ENCODE measurements around the gene BYSL. TPM values are rescaled to one million over a fixed set of nuclear protein-coding genes. Genes with fewer than 3 reads are reported as not detected.

The BYSL gene
- polyA plus RNA-seq, 1 of the 3 experiments (the other 2 are of a cell fraction), result 56.0 TPM

- TF ChIP-seq, protein P1, sequence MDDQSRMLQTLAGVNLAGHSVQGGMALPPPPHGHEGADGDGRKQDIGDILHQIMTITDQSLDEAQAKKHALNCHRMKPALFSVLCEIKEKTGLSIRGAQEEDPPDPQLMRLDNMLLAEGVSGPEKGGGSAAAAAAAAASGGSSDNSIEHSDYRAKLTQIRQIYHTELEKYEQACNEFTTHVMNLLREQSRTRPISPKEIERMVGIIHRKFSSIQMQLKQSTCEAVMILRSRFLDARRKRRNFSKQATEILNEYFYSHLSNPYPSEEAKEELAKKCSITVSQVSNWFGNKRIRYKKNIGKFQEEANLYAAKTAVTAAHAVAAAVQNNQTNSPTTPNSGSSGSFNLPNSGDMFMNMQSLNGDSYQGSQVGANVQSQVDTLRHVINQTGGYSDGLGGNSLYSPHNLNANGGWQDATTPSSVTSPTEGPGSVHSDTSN (IDR thresholded peaks at IDR 0.05), result no peak
- TF ChIP-seq, protein P2, sequence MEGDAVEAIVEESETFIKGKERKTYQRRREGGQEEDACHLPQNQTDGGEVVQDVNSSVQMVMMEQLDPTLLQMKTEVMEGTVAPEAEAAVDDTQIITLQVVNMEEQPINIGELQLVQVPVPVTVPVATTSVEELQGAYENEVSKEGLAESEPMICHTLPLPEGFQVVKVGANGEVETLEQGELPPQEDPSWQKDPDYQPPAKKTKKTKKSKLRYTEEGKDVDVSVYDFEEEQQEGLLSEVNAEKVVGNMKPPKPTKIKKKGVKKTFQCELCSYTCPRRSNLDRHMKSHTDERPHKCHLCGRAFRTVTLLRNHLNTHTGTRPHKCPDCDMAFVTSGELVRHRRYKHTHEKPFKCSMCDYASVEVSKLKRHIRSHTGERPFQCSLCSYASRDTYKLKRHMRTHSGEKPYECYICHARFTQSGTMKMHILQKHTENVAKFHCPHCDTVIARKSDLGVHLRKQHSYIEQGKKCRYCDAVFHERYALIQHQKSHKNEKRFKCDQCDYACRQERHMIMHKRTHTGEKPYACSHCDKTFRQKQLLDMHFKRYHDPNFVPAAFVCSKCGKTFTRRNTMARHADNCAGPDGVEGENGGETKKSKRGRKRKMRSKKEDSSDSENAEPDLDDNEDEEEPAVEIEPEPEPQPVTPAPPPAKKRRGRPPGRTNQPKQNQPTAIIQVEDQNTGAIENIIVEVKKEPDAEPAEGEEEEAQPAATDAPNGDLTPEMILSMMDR (IDR thresholded peaks at IDR 0.05), result no peak
- TF ChIP-seq EP300 (IDR thresholded peaks at IDR 0.05; ENCODE audit: borderline replicate concordance in 1 of 2, low read depth in 1 of 2, low read length in 1 of 2) (no peak), MXI1 (IDR thresholded peaks at IDR 0.05; ENCODE audit: low read depth, low read length) (no peak), RCOR1 (IDR thresholded peaks at IDR 0.05; ENCODE audit: low read length) (no peak), CHD2 (IDR thresholded peaks at IDR 0.05; ENCODE audit: low read length, partially characterized antibody) (no peak), NRF1 (IDR thresholded peaks at IDR 0.05; ENCODE audit: low read depth, low read length) (no peak)
- TF ChIP-seq, protein P3, sequence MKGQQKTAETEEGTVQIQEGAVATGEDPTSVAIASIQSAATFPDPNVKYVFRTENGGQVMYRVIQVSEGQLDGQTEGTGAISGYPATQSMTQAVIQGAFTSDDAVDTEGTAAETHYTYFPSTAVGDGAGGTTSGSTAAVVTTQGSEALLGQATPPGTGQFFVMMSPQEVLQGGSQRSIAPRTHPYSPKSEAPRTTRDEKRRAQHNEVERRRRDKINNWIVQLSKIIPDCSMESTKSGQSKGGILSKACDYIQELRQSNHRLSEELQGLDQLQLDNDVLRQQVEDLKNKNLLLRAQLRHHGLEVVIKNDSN (IDR thresholded peaks at IDR 0.05; ENCODE audit: borderline replicate concordance, low read depth), result no peak
Measured at GRCh38 chr6:41958022-41958856, 36.9 kb downstream of the BYSL start (continued).

DNA sequence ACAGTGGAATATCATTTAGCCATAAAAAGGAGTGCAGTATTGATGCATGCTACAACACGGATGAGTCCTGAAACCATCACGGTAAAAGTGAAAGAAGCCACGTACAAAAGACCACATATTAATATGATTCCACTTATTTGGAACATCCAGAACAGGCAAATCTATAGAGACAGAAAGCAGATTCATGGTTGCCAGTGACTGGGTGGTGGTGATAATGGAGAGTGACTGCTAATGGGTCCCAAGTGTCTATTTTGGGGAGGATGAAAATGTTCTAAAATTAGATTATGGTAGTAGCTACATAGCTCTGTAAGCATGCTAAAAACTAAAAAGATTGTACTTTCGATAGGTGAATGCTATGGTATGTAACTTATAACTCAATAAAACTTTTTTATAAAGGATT is 38.7 kb downstream of the BYSL start:
- Histone ChIP-seq H3K9me2 (no peaks in the 10 kb centered on the region), H2AFZ (ENCODE audit: low read depth) (no peak overlapping the region), H3F3A (replicated peaks; ENCODE audit: insufficient read depth) (peaks cover 2% of the 10 kb centered on the region), H3K9ac (no peak overlapping the region), H3K36me3 (replicated peaks in 1 of 2; ENCODE audit: control insufficient read depth in 1 of 2, insufficient read depth in 2 of 2, low read length in 1 of 2) (no peaks in the 10 kb centered on the region), H4K20me1 (ENCODE audit: insufficient read depth) (no peaks in the 10 kb centered on the region), H3K4me1 (ENCODE audit: control insufficient read depth in 1 of 2, insufficient read depth in 2 of 2, low read depth in 1 of 2, low read length in 1 of 2) (peaks cover 0 to 2% of the 10 kb centered on the region in 2 experiments; a peak in 1 of 4 replicates), H3K4me2 (no peak overlapping the region), H3K9me3 (no peaks in the 10 kb centered on the region), H3K4me3 (ENCODE audit: low read depth in 2 of 2, low read length in 1 of 2) (no peak overlapping the region), H3K27me3 (ENCODE audit: insufficient read depth) (no peaks in the 10 kb centered on the region), H3K79me2 (ENCODE audit: insufficient read depth) (no peaks in the 10 kb centered on the region), H3K27ac (ENCODE audit: low read depth in 2 of 2, low read length in 1 of 2) (no peak overlapping the region)
- no peak for DNase-seq
- ChIA-PET POLR2A (no interaction called here), CTCF (no interaction called here)
- TF ChIP-seq FOXJ3 (CRISPR knock-in tag; IDR thresholded peaks at IDR 0.05) (no peak), GATA2 (CRISPR knock-in tag; IDR thresholded peaks at IDR 0.05) (no peak)
- TF ChIP-seq, protein P4, sequence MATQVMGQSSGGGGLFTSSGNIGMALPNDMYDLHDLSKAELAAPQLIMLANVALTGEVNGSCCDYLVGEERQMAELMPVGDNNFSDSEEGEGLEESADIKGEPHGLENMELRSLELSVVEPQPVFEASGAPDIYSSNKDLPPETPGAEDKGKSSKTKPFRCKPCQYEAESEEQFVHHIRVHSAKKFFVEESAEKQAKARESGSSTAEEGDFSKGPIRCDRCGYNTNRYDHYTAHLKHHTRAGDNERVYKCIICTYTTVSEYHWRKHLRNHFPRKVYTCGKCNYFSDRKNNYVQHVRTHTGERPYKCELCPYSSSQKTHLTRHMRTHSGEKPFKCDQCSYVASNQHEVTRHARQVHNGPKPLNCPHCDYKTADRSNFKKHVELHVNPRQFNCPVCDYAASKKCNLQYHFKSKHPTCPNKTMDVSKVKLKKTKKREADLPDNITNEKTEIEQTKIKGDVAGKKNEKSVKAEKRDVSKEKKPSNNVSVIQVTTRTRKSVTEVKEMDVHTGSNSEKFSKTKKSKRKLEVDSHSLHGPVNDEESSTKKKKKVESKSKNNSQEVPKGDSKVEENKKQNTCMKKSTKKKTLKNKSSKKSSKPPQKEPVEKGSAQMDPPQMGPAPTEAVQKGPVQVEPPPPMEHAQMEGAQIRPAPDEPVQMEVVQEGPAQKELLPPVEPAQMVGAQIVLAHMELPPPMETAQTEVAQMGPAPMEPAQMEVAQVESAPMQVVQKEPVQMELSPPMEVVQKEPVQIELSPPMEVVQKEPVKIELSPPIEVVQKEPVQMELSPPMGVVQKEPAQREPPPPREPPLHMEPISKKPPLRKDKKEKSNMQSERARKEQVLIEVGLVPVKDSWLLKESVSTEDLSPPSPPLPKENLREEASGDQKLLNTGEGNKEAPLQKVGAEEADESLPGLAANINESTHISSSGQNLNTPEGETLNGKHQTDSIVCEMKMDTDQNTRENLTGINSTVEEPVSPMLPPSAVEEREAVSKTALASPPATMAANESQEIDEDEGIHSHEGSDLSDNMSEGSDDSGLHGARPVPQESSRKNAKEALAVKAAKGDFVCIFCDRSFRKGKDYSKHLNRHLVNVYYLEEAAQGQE (IDR thresholded peaks at IDR 0.05; ENCODE audit: low read depth, low read length), result no peak
- 86% methylated on average over 4 of the region's 4 CpGs for WGBS (ENCODE audit: low lambda C conversion rate)

Data from SK-N-SH (cell line).